HepG2 (cell line): Measurements from ENCODE around the gene ZBTB7A. TPM values are rescaled to one million over a fixed set of nuclear protein-coding genes. Genes with fewer than 3 reads are reported as not detected.

Source experiments
- IRF1 ChIP-seq: sonication (generic); formaldehyde crosslinking; IDR thresholded peaks from 2 replicates; pipeline ENCODE4 v1.4.0; 2020; ENCODE audit warnings: low read depth, mild to moderate bottlenecking, missing genetic modification reagents
- JARID2 ChIP-seq: sonication (generic); formaldehyde crosslinking; IDR thresholded peaks from 2 replicates; pipeline ENCODE4 v1.8.1; 2023; ENCODE audit warnings: missing genetic modification reagents, inconsistent platforms; ENCODE audit not compliant: insufficient replicate concordance
- KAT2B ChIP-seq: fragments of 150-350 bp; IDR thresholded peaks from 2 replicates; pipeline ENCODE4 v1.6.1; 2014; ENCODE audit warnings: low read depth, low read length, borderline replicate concordance
- KDM2A ChIP-seq: sonication (generic); formaldehyde crosslinking; IDR thresholded peaks from 2 replicates; pipeline ENCODE4 v1.4.0; 2020; ENCODE audit warnings: low read depth, missing genetic modification reagents, borderline replicate concordance
- KMT2B ChIP-seq: IDR thresholded peaks from 2 replicates; pipeline ENCODE4 v1.6.1; 2016; ENCODE audit warnings: missing genetic modification reagents, missing compliant biosample characterization
- MYNN ChIP-seq: sonication (generic); formaldehyde crosslinking; IDR thresholded peaks from 2 replicates; pipeline ENCODE4 v1.4.0; 2020; ENCODE audit warnings: mild to moderate bottlenecking, low read depth, missing genetic modification reagents
- NCOA1 ChIP-seq: sonication (generic); formaldehyde crosslinking; IDR thresholded peaks from 2 replicates; pipeline ENCODE4 v1.9.0; 2021; ENCODE audit warnings: missing genetic modification reagents
- NPAS2 ChIP-seq: sonication (generic); formaldehyde crosslinking; IDR thresholded peaks from 2 replicates; pipeline ENCODE4 v1.8.0; 2022; ENCODE audit warnings: mild to moderate bottlenecking, missing genetic modification reagents, borderline replicate concordance
- PAWR ChIP-seq: sonication (generic); formaldehyde crosslinking; IDR thresholded peaks from 2 replicates; pipeline ENCODE4 v1.4.0; 2020; ENCODE audit warnings: missing genetic modification reagents, mild to moderate bottlenecking, borderline replicate concordance
- RBM39 ChIP-seq: fragments of 200-400 bp; formaldehyde crosslinking; IDR thresholded peaks from one replicate; pipeline ENCODE4 v1.6.1; 2018; ENCODE audit warnings: antibody characterized with exemption, mild to moderate bottlenecking, low read depth, low read length; ENCODE audit not compliant: poor library complexity, severe bottlenecking
- TARDBP ChIP-seq: sonication (generic); formaldehyde crosslinking; IDR thresholded peaks from 2 replicates; pipeline ENCODE4 v1.8.0; 2022; ENCODE audit warnings: mild to moderate bottlenecking, missing genetic modification reagents
- TFDP2 ChIP-seq: sonication (generic); formaldehyde crosslinking; IDR thresholded peaks from 2 replicates; pipeline ENCODE4 v1.4.0; 2020; ENCODE audit warnings: missing genetic modification reagents
- ZBTB1 ChIP-seq: sonication (generic); formaldehyde crosslinking; IDR thresholded peaks from 2 replicates; pipeline ENCODE4 v1.4.0; 2020; ENCODE audit warnings: missing genetic modification reagents, borderline replicate concordance
- ZFP41 ChIP-seq: sonication (generic); formaldehyde crosslinking; IDR thresholded peaks from 2 replicates; pipeline ENCODE4 v1.4.0; 2020; ENCODE audit warnings: mild to moderate bottlenecking, missing genetic modification reagents, borderline replicate concordance
- ZNF20 ChIP-seq: sonication (generic); formaldehyde crosslinking; IDR thresholded peaks from 2 replicates; pipeline ENCODE4 v1.4.0; 2020; ENCODE audit warnings: mild to moderate bottlenecking, moderate library complexity, missing genetic modification reagents
- ZNF460 ChIP-seq: sonication (generic); formaldehyde crosslinking; IDR thresholded peaks from 2 replicates; pipeline ENCODE4 v1.5.1; 2020; ENCODE audit warnings: missing genetic modification reagents, mild to moderate bottlenecking, borderline replicate concordance
- ZNF550 ChIP-seq: sonication (generic); formaldehyde crosslinking; IDR thresholded peaks from 2 replicates; pipeline ENCODE4 v1.4.0; 2020; ENCODE audit warnings: mild to moderate bottlenecking, missing genetic modification reagents, borderline replicate concordance
- ZNF816 ChIP-seq: sonication (generic); formaldehyde crosslinking; IDR thresholded peaks from 2 replicates; pipeline ENCODE4 v1.8.0; 2022; ENCODE audit warnings: missing genetic modification reagents, mild to moderate bottlenecking, borderline replicate concordance
- ZNF83 ChIP-seq: sonication (generic); formaldehyde crosslinking; IDR thresholded peaks from 2 replicates; pipeline ENCODE4 v1.4.0; 2020; ENCODE audit warnings: missing genetic modification reagents, mild to moderate bottlenecking, borderline replicate concordance
- polyA plus RNA-seq, 8 experiments: library from polyadenylated mRNA; depleted of rRNA in 3 of 8; stranded (reverse) in 7 of 8; unstranded in 1 of 8; fragments of >200 nt; fragmentation: Illumina TruSeq in 4 of 8; extraction: Trizol in 4 of 8; gene quantifications; 2 replicates each; pipeline versions ENCODE4 v1.2.1 to v1.2.3, GENCODE V29; 2011 to 2016; ENCODE audit warnings: low read depth in 4 of 8, missing spikeins in 1 of 8, mixed read lengths in 1 of 8; ENCODE audit not compliant: insufficient read depth in 1 of 8
- total RNA-seq, 5 experiments: library from RNA; depleted of rRNA; stranded (reverse); fragments of >200 nt; fragmentation: Illumina TruSeq; extraction: Trizol; gene quantifications; 2 replicates each; pipeline ENCODE4 v1.2.3, GENCODE V29; 2016; ENCODE audit warnings: low read depth in 1 of 5
- TF ChIP-seq, protein P1 (sequence below): sonication (generic); formaldehyde crosslinking; IDR thresholded peaks from 2 replicates; pipeline ENCODE4 v1.8.0; 2022; ENCODE audit warnings: mild to moderate bottlenecking, missing genetic modification reagents; ENCODE audit not compliant: insufficient replicate concordance

ZBTB7A gene
- total and polyA plus RNA-seq, 2 of the 13 experiments (the other 11 are each of a cell fraction or from before 2014, with no cell fraction given), result 3.6 to 4.0 TPM

DNA sequence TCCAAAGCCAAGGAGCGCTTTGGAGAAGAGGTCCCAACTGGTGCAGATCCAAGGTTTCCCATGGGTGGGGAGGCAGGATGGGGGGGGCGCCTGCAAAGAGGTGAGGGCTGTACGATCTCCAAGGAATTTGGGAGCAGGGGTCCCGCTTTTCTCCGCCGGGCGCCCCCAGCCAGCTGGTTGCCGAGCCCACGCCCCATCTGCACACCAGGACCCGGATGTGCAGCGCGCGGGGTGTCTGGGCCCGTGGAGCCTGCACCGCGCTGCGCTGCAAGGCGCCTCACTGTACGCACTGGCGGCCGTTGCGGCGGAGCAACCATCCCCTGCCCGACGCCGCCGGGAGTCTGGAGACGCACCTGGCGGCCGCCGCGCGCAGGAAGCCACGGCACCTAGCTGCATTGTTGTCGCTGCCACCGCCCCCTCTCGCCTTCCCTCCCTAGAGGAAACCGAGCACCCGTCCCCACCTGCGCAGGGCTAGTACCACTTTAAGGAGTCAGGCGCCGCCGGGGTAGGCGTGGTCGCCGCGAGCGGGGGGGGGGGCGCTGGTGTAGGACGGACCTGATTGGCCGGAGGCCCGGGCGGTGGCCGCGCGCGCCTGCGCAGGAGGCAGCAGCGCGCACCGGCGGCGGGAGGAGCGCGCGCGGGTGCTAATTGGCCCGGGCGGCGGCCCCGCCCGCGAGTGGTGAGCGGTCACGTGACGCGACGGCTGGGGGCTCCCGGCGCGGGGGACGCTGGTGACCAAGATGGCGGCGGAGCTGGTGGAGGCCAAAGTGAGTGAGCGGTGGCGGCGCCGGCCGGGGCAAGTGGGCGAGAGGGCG lies 59.5 kb downstream of the ZBTB7A start, which contains the start of gene PIAS4 (continued):
- TF ChIP-seq TFDP2 (CRISPR knock-in tag), result peak; percentile 65
- TF ChIP-seq, protein P1, sequence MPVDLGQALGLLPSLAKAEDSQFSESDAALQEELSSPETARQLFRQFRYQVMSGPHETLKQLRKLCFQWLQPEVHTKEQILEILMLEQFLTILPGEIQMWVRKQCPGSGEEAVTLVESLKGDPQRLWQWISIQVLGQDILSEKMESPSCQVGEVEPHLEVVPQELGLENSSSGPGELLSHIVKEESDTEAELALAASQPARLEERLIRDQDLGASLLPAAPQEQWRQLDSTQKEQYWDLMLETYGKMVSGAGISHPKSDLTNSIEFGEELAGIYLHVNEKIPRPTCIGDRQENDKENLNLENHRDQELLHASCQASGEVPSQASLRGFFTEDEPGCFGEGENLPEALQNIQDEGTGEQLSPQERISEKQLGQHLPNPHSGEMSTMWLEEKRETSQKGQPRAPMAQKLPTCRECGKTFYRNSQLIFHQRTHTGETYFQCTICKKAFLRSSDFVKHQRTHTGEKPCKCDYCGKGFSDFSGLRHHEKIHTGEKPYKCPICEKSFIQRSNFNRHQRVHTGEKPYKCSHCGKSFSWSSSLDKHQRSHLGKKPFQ (CRISPR knock-in tag), result peak; percentile 18
- peak; percentile 68 for TF ChIP-seq KMT2B
- no peak for TF ChIP-seq NCOA1
- peak; percentile 51 for TF ChIP-seq KDM2A (CRISPR knock-in tag)
- TF ChIP-seq ZNF550 (CRISPR knock-in tag), result peak; percentile 53; the same call in 1 of the 2 replicates
- TF ChIP-seq ZNF83, result peak; percentile 65; the same call in 1 of the 2 replicates
- no peak for TF ChIP-seq PAWR (CRISPR knock-in tag)
- TF ChIP-seq MYNN (CRISPR knock-in tag), result no peak
- no peak for TF ChIP-seq ZNF816 (CRISPR knock-in tag)
- TF ChIP-seq IRF1, result no peak
- TF ChIP-seq ZNF460 (CRISPR knock-in tag), result no peak
- TF ChIP-seq TARDBP (CRISPR knock-in tag), result peak; percentile 75; the same call in 1 of the 2 replicates
- TF ChIP-seq JARID2 (CRISPR knock-in tag), result no peak
- no peak for TF ChIP-seq ZBTB1
- TF ChIP-seq NPAS2 (CRISPR knock-in tag), result no peak
- no peak for TF ChIP-seq ZNF20 (CRISPR knock-in tag)
- peak; percentile 67 for TF ChIP-seq RBM39
- no peak for TF ChIP-seq KAT2B
- no peak for TF ChIP-seq ZFP41 (CRISPR knock-in tag)
